Activated naive CD4-positive, alpha-beta T cell treated with anti-CD3 and anti-CD28 coated beads, Interleukin-2, amount 10 ng/mL, durations not matched to agents 7 days and 5 days (primary cell): Measurements from ENCODE around the gene UTS2B.

Source experiments
- CTCF ChIA-PET: fragments of 350-600 bp; sonication (Branson Sonifier 250); formaldehyde crosslinking; loops from one replicate; lab custom pipeline; 2021; ENCODE audit warnings: antibody characterized with exemption; lab: Charles Lee
- DNase-seq: peaks from one replicate; pipeline ENCODE4 v3.0.0-alpha.2; 2020
- H3K27ac Mint-ChIP-seq: one replicate; pipeline ENCODE4 v1.8.0; 2021; ENCODE audit warnings: mild to moderate bottlenecking, moderate library complexity, mixed read lengths
- H3K27me3 Mint-ChIP-seq: one replicate; pipeline ENCODE4 v1.8.0; 2021; ENCODE audit warnings: mild to moderate bottlenecking, mixed read lengths
- H3K36me3 Mint-ChIP-seq: one replicate; pipeline ENCODE4 v1.8.0; 2021; ENCODE audit warnings: mixed read lengths
- H3K4me1 Mint-ChIP-seq: one replicate; pipeline ENCODE4 v1.8.0; 2021; ENCODE audit warnings: mixed read lengths
- H3K4me3 Mint-ChIP-seq: one replicate; pipeline ENCODE4 v1.8.0; 2021; ENCODE audit warnings: mild to moderate bottlenecking, moderate library complexity, mixed read lengths
- H3K9me3 Mint-ChIP-seq: one replicate; pipeline ENCODE4 v1.8.0; 2021; ENCODE audit warnings: mixed read lengths

Gene UTS2B

GRCh38 chr3:191324936-191325335 is 5.4 kb downstream of the UTS2B start:
- no peaks in the 10 kb centered on the region for H3K9me3 Mint-ChIP-seq
- CTCF ChIA-PET = no interaction called here
- DNase-seq = no peak
- H3K36me3 Mint-ChIP-seq = no peaks in the 10 kb centered on the region
- H3K4me3 Mint-ChIP-seq = no peak overlapping the region
- peaks cover 5% of the 10 kb centered on the region for H3K4me1 Mint-ChIP-seq
- peaks cover 17% of the 10 kb centered on the region for H3K27me3 Mint-ChIP-seq
- no peak overlapping the region for H3K27ac Mint-ChIP-seq

- DNase-seq = no peak
- H3K27ac Mint-ChIP-seq = no peak overlapping the region
- CTCF ChIA-PET = no interaction called here
- no peak overlapping the region for H3K4me3 Mint-ChIP-seq
- H3K36me3 Mint-ChIP-seq = no peaks in the 10 kb centered on the region
- H3K9me3 Mint-ChIP-seq = peaks cover 3% of the 10 kb centered on the region
- no peaks in the 10 kb centered on the region for H3K4me1 Mint-ChIP-seq
- no peaks in the 10 kb centered on the region for H3K27me3 Mint-ChIP-seq
These were observed 9.1 kb downstream of the UTS2B start for GRCh38 chr3:191321019-191321767.

GRCh38 chr3:191320316-191320715 is 10.0 kb downstream of the UTS2B start:
- no peaks in the 10 kb centered on the region for H3K4me1 Mint-ChIP-seq
- H3K4me3 Mint-ChIP-seq = no peak overlapping the region
- H3K36me3 Mint-ChIP-seq = no peaks in the 10 kb centered on the region
- H3K27me3 Mint-ChIP-seq = no peaks in the 10 kb centered on the region
- CTCF ChIA-PET = no interaction called here
- no peak for DNase-seq
- H3K9me3 Mint-ChIP-seq = peaks cover 3% of the 10 kb centered on the region
- no peak overlapping the region for H3K27ac Mint-ChIP-seq

GRCh38 chr3:191316876-191317603 is 13.3 kb downstream of the UTS2B start:
- no peak for DNase-seq
- Mint-ChIP-seq H3K27me3 (no peaks in the 10 kb centered on the region), H3K9me3 (peaks cover 3% of the 10 kb centered on the region), H3K4me3 (no peak overlapping the region), H3K4me1 (no peaks in the 10 kb centered on the region), H3K36me3 (no peaks in the 10 kb centered on the region), H3K27ac (no peak overlapping the region)
- CTCF ChIA-PET = no interaction called here

GRCh38 chr3:191314109-191314728 is 16.1 kb downstream of the UTS2B start:
- Mint-ChIP-seq H3K4me1 (no peaks in the 10 kb centered on the region), H3K27me3 (no peaks in the 10 kb centered on the region), H3K9me3 (peaks cover 3% of the 10 kb centered on the region), H3K4me3 (no peak overlapping the region), H3K27ac (no peak overlapping the region), H3K36me3 (no peaks in the 10 kb centered on the region)
- CTCF ChIA-PET = no interaction called here
- DNase-seq = no peak

GRCh38 chr3:191313296-191313695 is 17.0 kb downstream of the UTS2B start:
- CTCF ChIA-PET = no interaction called here
- DNase-seq = no peak
- Mint-ChIP-seq H3K4me1 (no peaks in the 10 kb centered on the region), H3K27me3 (no peaks in the 10 kb centered on the region), H3K9me3 (peaks cover 3% of the 10 kb centered on the region), H3K36me3 (no peaks in the 10 kb centered on the region), H3K4me3 (no peak overlapping the region), H3K27ac (no peak overlapping the region)

GRCh38 chr3:191307341-191307740 is 23.0 kb downstream of the UTS2B start:
- H3K27ac Mint-ChIP-seq = no peak overlapping the region
- H3K9me3 Mint-ChIP-seq = no peaks in the 10 kb centered on the region
- no peaks in the 10 kb centered on the region for H3K4me1 Mint-ChIP-seq
- H3K27me3 Mint-ChIP-seq = no peaks in the 10 kb centered on the region
- H3K4me3 Mint-ChIP-seq = no peak overlapping the region
- CTCF ChIA-PET = no interaction called here
- no peak for DNase-seq
- no peaks in the 10 kb centered on the region for H3K36me3 Mint-ChIP-seq

GRCh38 chr3:191306428-191306827 is 23.9 kb downstream of the UTS2B start:
- no peaks in the 10 kb centered on the region for H3K27me3 Mint-ChIP-seq
- no peaks in the 10 kb centered on the region for H3K9me3 Mint-ChIP-seq
- H3K36me3 Mint-ChIP-seq = no peaks in the 10 kb centered on the region
- no peak overlapping the region for H3K4me3 Mint-ChIP-seq
- CTCF ChIA-PET = no interaction called here
- no peaks in the 10 kb centered on the region for H3K4me1 Mint-ChIP-seq
- DNase-seq = no peak
- no peak overlapping the region for H3K27ac Mint-ChIP-seq

- Mint-ChIP-seq H3K27ac (no peak overlapping the region), H3K4me3 (no peak overlapping the region), H3K27me3 (no peaks in the 10 kb centered on the region), H3K36me3 (no peaks in the 10 kb centered on the region), H3K4me1 (no peaks in the 10 kb centered on the region), H3K9me3 (no peaks in the 10 kb centered on the region)
- CTCF ChIA-PET = no interaction called here
- DNase-seq = no peak
These were observed 26.7 kb downstream of the UTS2B start for GRCh38 chr3:191303596-191303995.

- Mint-ChIP-seq H3K36me3 (no peaks in the 10 kb centered on the region), H3K4me1 (no peaks in the 10 kb centered on the region), H3K27ac (no peak overlapping the region), H3K4me3 (no peak overlapping the region), H3K27me3 (no peaks in the 10 kb centered on the region), H3K9me3 (no peaks in the 10 kb centered on the region)
- CTCF ChIA-PET = no interaction called here
- DNase-seq = no peak
These were observed 27.9 kb downstream of the UTS2B start for GRCh38 chr3:191302451-191302850.

- no peaks in the 10 kb centered on the region for H3K36me3 Mint-ChIP-seq
- no peak for DNase-seq
- no peaks in the 10 kb centered on the region for H3K27me3 Mint-ChIP-seq
- H3K4me1 Mint-ChIP-seq = no peaks in the 10 kb centered on the region
- H3K9me3 Mint-ChIP-seq = no peaks in the 10 kb centered on the region
- CTCF ChIA-PET = no interaction called here
- H3K27ac Mint-ChIP-seq = no peak overlapping the region
- no peak overlapping the region for H3K4me3 Mint-ChIP-seq
These were observed 28.4 kb downstream of the UTS2B start for GRCh38 chr3:191301782-191302411.

- DNase-seq = no peak
- no peaks in the 10 kb centered on the region for H3K27me3 Mint-ChIP-seq
- no peaks in the 10 kb centered on the region for H3K9me3 Mint-ChIP-seq
- no peak overlapping the region for H3K27ac Mint-ChIP-seq
- H3K4me1 Mint-ChIP-seq = no peaks in the 10 kb centered on the region
- no peak overlapping the region for H3K4me3 Mint-ChIP-seq
- no peaks in the 10 kb centered on the region for H3K36me3 Mint-ChIP-seq
- CTCF ChIA-PET = no interaction called here
These were observed 29.3 kb downstream of the UTS2B start for GRCh38 chr3:191301017-191301416.

- Mint-ChIP-seq H3K27ac (no peak overlapping the region), H3K4me3 (no peak overlapping the region), H3K36me3 (no peaks in the 10 kb centered on the region), H3K27me3 (no peaks in the 10 kb centered on the region), H3K9me3 (no peaks in the 10 kb centered on the region), H3K4me1 (no peaks in the 10 kb centered on the region)
- DNase-seq = no peak
- CTCF ChIA-PET = no interaction called here
These were observed 29.9 kb downstream of the UTS2B start for GRCh38 chr3:191300422-191300821.

GRCh38 chr3:191298846-191299245 is 31.5 kb downstream of the UTS2B start:
- H3K27me3 Mint-ChIP-seq = no peaks in the 10 kb centered on the region
- no peaks in the 10 kb centered on the region for H3K4me1 Mint-ChIP-seq
- no peak overlapping the region for H3K4me3 Mint-ChIP-seq
- CTCF ChIA-PET = no interaction called here
- no peak for DNase-seq
- H3K9me3 Mint-ChIP-seq = no peaks in the 10 kb centered on the region
- no peak overlapping the region for H3K27ac Mint-ChIP-seq
- no peaks in the 10 kb centered on the region for H3K36me3 Mint-ChIP-seq
